ENCODE measurements around the gene TMC1. TPM values are rescaled to one million over a fixed set of nuclear protein-coding genes. Genes with fewer than 3 reads are reported as not detected.
"Not testable (repeated sequence)": the region's sequence is repeated elsewhere in the genome, so short reads cannot be mapped to it uniquely, and the experiment has no call there.

Gene TMC1
- total RNA-seq, 2 experiments from 2014 or later, result not detected

GRCh38 chr9:72843520-72844439, 322.4 kb downstream of the TMC1 start:
- ChIA-PET CTCF (no interaction called here), POLR2A (no interaction called here)
- H3K27ac ChIP-seq (ENCODE audit: low read depth in 1 of 2, low read length in 2 of 2), result no peak overlapping the region
- no peaks in the 10 kb centered on the region for H3K27me3 ChIP-seq (ENCODE audit: control insufficient read depth in 1 of 2, insufficient read depth in 2 of 2, low read length in 2 of 2)
- intact Hi-C loops (cut with DNase I, micrococcal nuclease), result no loop called here
- peaks cover 9 to 14% of the 10 kb centered on the region in 2 experiments for H3K9me3 ChIP-seq (ENCODE audit: control insufficient read depth in 1 of 2, insufficient read depth in 1 of 2, low read length in 2 of 2)
- Mint-ChIP-seq H3K4me3 (no peak overlapping the region), H3K4me1 (ENCODE audit: low read depth) (no peaks in the 10 kb centered on the region), H3K36me3 (ENCODE audit: low read depth) (no peaks in the 10 kb centered on the region), H3K9me3 (peaks cover 16% of the 10 kb centered on the region), H3K27me3 (no peaks in the 10 kb centered on the region), H3K27ac (no peak overlapping the region)
- no peaks in the 10 kb centered on the region for H3K36me3 ChIP-seq (ENCODE audit: insufficient read depth, low read length)
- no peak for ATAC-seq (ENCODE audit: poor library complexity)
- no peak for DNase-seq
- H3K4me1 ChIP-seq (ENCODE audit: insufficient read depth, low read length), result no peaks in the 10 kb centered on the region
- TF ChIP-seq CTCF (IDR thresholded peaks at IDR 0.05), result no peak
- no peak overlapping the region for H3K4me3 ChIP-seq (ENCODE audit: low read length)

- ChIA-PET POLR2A (no interaction called here), CTCF (no interaction called here)
- intact Hi-C loops (cut with DNase I, micrococcal nuclease), result no loop called here
- H3K4me3 ChIP-seq (ENCODE audit: low read length), result no peak overlapping the region
- Mint-ChIP-seq H3K4me3 (no peak overlapping the region), H3K4me1 (ENCODE audit: low read depth) (no peaks in the 10 kb centered on the region), H3K27me3 (no peaks in the 10 kb centered on the region), H3K36me3 (ENCODE audit: low read depth) (no peaks in the 10 kb centered on the region), H3K27ac (no peak overlapping the region), H3K9me3 (peaks cover 16% of the 10 kb centered on the region)
- H3K9me3 ChIP-seq (ENCODE audit: control insufficient read depth in 1 of 2, insufficient read depth in 1 of 2, low read length in 2 of 2), result peaks cover 9 to 14% of the 10 kb centered on the region in 2 experiments
- H3K27ac ChIP-seq (ENCODE audit: low read depth in 1 of 2, low read length in 2 of 2), result no peak overlapping the region
- no peaks in the 10 kb centered on the region for H3K36me3 ChIP-seq (ENCODE audit: insufficient read depth, low read length)
- H3K27me3 ChIP-seq (ENCODE audit: control insufficient read depth in 1 of 2, insufficient read depth in 2 of 2, low read length in 2 of 2), result no peaks in the 10 kb centered on the region
- no peak for ATAC-seq (ENCODE audit: poor library complexity)
- no peaks in the 10 kb centered on the region for H3K4me1 ChIP-seq (ENCODE audit: insufficient read depth, low read length)
- no peak for DNase-seq
- TF ChIP-seq CTCF (IDR thresholded peaks at IDR 0.05), result no peak
These were observed 323.0 kb downstream of the TMC1 start for GRCh38 chr9:72844440-72844768.

GRCh38 chr9:72845052-72845451, 323.6 kb downstream of the TMC1 start:
- H3K4me1 Mint-ChIP-seq (ENCODE audit: low read depth), result not testable (repeated sequence)

GRCh38 chr9:72850209-72850608, 328.8 kb downstream of the TMC1 start:
- H3K27ac ChIP-seq (ENCODE audit: low read depth in 1 of 2, low read length in 2 of 2); H3K36me3 Mint-ChIP-seq (ENCODE audit: low read depth); ATAC-seq (ENCODE audit: poor library complexity); H3K4me1 Mint-ChIP-seq (ENCODE audit: low read depth); POLR2A ChIA-PET; H3K4me3 Mint-ChIP-seq; H3K4me3 ChIP-seq (ENCODE audit: low read length); H3K36me3 ChIP-seq (ENCODE audit: insufficient read depth, low read length); H3K4me1 ChIP-seq (ENCODE audit: insufficient read depth, low read length); DNase-seq; H3K27me3 Mint-ChIP-seq; intact Hi-C loops (cut with DNase I, micrococcal nuclease); H3K9me3 ChIP-seq (ENCODE audit: control insufficient read depth in 1 of 2, insufficient read depth in 1 of 2, low read length in 2 of 2); H3K27me3 ChIP-seq (ENCODE audit: control insufficient read depth in 1 of 2, insufficient read depth in 2 of 2, low read length in 2 of 2); H3K27ac Mint-ChIP-seq; CTCF ChIA-PET: not testable (repeated sequence)
- H3K9me3 Mint-ChIP-seq, result peaks cover 11% of the 10 kb centered on the region

More at GRCh38 chr9:72845052-72845451, 323.6 kb downstream of the TMC1 start:
- H3K27ac Mint-ChIP-seq; H3K27me3 Mint-ChIP-seq; POLR2A ChIA-PET; CTCF ChIA-PET; H3K27ac ChIP-seq (ENCODE audit: low read depth in 1 of 2, low read length in 2 of 2); DNase-seq; H3K4me3 Mint-ChIP-seq; H3K4me3 ChIP-seq (ENCODE audit: low read length); intact Hi-C loops (cut with DNase I, micrococcal nuclease); H3K36me3 ChIP-seq (ENCODE audit: insufficient read depth, low read length); ATAC-seq (ENCODE audit: poor library complexity); H3K27me3 ChIP-seq (ENCODE audit: control insufficient read depth in 1 of 2, insufficient read depth in 2 of 2, low read length in 2 of 2); H3K36me3 Mint-ChIP-seq (ENCODE audit: low read depth); H3K4me1 ChIP-seq (ENCODE audit: insufficient read depth, low read length): not testable (repeated sequence)
- peaks cover 16% of the 10 kb centered on the region for H3K9me3 Mint-ChIP-seq
- H3K9me3 ChIP-seq (ENCODE audit: control insufficient read depth in 1 of 2, insufficient read depth in 1 of 2, low read length in 2 of 2), result peaks cover 9 to 14% of the 10 kb centered on the region in 2 experiments
